GM12892 (cell line): ENCODE results near the gene PRUNE2.
A peak's percentile ranks its signal among the peaks of the same experiment; 100 is the strongest.

ENCODE experiments used
- DNase-seq: peaks from one replicate; pipeline ENCODE4 v3.0.0; 2011; ENCODE audit not compliant: insufficient read length
- FAIRE-seq: peaks from 2 replicates; lab custom pipeline; 2011; peaks lifted over from hg19 to GRCh38; lab: Jason Lieb, UNC
- POLR2A ChIP-seq: IDR thresholded peaks from 2 replicates; pipeline ENCODE4 v1.6.1; 2011; ENCODE audit warnings: low read depth, low read length, control low read depth
- POLR2AphosphoS5 ChIP-seq: IDR thresholded peaks from 2 replicates; pipeline ENCODE4 v1.6.1; 2011; ENCODE audit warnings: low read depth, low read length, control low read depth
- TAF1 ChIP-seq: IDR thresholded peaks from 2 replicates; pipeline ENCODE4 v1.6.1; 2011; ENCODE audit warnings: low read depth, mild to moderate bottlenecking, control low read depth, low read length, borderline replicate concordance

PRUNE2 gene

GRCh38 chr9:76835571-76836283 is 70.2 kb downstream of the PRUNE2 start:
- DNase-seq: no peak
- FAIRE-seq: no peak

GRCh38 chr9:76828447-76828846 is 77.5 kb downstream of the PRUNE2 start:
- DNase-seq (no peak), FAIRE-seq (no peak)
- TF ChIP-seq TAF1: no peak
- no peak for TF ChIP-seq POLR2A
- TF ChIP-seq POLR2AphosphoS5: no peak

More at GRCh38 chr9:76835571-76836283, 70.2 kb downstream of the PRUNE2 start:
- no peak for TF ChIP-seq POLR2AphosphoS5
- TF ChIP-seq TAF1: no peak
- no peak for TF ChIP-seq POLR2A

- DNase-seq: no peak
- no peak for FAIRE-seq
- TF ChIP-seq POLR2AphosphoS5 (no peak), POLR2A (no peak), TAF1 (no peak)
Measured at GRCh38 chr9:76827296-76828080, 78.4 kb downstream of the PRUNE2 start.

GRCh38 chr9:76820431-76820830 is 85.5 kb downstream of the PRUNE2 start:
- DNase-seq (no peak), FAIRE-seq (no peak)
- TF ChIP-seq POLR2AphosphoS5 (no peak), POLR2A (no peak), TAF1 (no peak)

- no peak for TF ChIP-seq POLR2A
- no peak for TF ChIP-seq TAF1
- no peak for TF ChIP-seq POLR2AphosphoS5
- no peak for FAIRE-seq
- no peak for DNase-seq
Measured at GRCh38 chr9:76818271-76818670, 87.6 kb downstream of the PRUNE2 start.

DNA sequence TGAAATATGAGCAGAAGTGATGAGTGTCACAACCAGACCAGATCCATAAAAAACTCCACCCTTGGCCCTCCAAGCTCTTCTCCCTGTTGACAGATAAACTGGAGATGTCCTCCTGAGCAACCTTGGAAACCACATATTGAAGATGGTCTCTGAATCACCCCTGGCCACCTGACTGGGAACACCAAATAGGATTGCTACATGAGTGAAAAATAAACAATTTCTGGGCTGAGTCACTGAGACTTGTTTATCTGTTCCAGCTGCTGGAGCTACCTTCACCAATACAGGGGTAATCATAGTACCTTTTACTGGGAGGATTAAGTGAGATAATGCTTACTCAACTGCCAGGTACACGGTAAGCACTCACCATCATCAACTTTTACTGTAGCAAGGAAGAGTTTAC is 88.4 kb downstream of the PRUNE2 start:
- no peak for TF ChIP-seq TAF1
- TF ChIP-seq POLR2A: no peak
- no peak for TF ChIP-seq POLR2AphosphoS5
- FAIRE-seq (no peak), DNase-seq (no peak)

GRCh38 chr9:76812591-76812990 is 93.3 kb downstream of the PRUNE2 start:
- no peak for DNase-seq
- FAIRE-seq: no peak
- no peak for TF ChIP-seq POLR2AphosphoS5
- no peak for TF ChIP-seq POLR2A
- TF ChIP-seq TAF1: no peak

DNA sequence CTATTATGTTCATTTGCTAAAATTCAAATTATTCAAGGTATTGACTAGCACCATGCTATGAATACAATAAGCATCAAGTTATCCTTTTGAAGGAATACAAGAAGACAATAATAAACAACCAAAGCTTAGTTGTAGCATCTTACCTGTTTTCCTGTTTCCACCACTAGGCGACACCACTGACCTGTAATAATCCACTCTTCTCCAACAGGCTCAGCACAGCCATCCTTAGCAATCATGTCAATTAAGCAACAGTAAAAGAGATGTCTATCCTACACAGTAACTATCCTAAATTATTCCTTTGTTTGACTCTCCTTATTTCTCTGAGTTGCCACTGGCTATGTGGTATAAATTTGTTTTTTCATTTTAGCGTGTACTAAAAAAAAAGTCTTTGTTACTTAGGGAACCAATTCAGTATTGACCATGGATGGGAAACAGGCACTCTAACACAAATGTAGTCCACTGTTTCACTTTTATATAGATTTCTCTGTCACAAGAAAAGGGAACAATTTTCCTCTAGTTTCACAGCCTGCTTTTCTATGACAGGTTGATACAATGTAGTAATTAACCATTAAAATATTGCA is 95.4 kb downstream of the PRUNE2 start:
- DNase-seq: no peak
- FAIRE-seq: peak; percentile 96
- TF ChIP-seq POLR2A: no peak
- TF ChIP-seq TAF1: no peak
- no peak for TF ChIP-seq POLR2AphosphoS5

DNA sequence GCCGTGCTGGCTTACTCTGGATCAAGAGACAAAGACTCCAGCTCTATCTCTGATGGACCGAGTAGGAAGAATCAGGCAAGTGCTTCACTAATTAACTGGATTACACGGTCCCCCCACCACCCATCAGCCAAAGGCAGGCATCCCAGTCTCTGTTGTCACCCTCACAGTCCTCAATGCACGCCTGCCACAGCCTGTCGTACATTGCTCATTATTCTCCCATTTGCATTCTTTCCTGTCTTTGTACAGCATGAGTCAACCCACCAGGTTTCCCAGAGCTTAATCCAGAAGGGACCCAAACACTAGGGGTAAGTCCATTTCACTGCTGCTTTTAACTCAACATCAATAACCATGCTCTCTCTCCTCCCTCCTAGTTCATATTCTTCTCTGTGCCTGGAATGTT is 97.3 kb downstream of the PRUNE2 start:
- DNase-seq (no peak), FAIRE-seq (no peak)
- TF ChIP-seq TAF1 (no peak), POLR2A (no peak), POLR2AphosphoS5 (no peak)

DNA sequence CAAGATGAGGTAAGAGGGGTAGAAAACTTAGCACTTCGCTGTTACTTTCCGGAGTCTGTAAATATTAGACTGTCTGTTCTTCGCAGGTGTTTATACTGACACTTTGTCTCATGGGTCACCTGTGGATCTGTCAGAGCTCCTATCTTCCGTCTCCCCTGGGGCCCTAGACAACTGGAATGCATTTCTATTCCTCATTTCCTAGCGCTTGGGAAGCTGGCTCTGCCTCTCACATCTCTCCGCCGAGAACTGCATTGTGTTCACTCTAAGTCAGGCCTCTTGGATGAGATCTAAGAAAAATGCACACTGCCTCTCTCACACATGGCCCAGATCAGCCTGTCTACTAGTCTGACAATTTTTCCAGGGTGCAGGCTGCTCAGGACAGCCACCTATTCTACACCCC is 102.2 kb downstream of the PRUNE2 start:
- DNase-seq (no peak), FAIRE-seq (no peak)
- TF ChIP-seq POLR2AphosphoS5 (no peak), POLR2A (no peak), TAF1 (no peak)

DNA sequence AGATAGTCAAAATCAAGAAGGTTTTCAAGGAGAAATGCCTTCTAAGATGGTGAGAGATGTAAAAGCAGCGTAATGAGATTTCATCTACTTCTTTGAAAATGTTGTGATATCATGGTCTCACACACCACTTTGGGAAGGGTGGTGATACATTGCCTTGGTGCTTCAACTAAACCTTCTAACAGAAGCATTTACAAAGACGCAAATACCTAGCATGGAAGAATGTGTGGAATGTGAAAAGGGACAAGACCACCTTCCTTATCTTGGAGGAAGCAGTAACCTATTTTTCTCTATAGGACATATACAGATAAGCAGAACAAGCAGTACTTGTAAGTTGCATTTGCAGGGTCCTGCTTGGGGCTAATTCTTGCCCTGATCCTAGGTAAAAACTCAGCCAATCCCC is 102.8 kb downstream of the PRUNE2 start:
- no peak for FAIRE-seq
- no peak for TF ChIP-seq POLR2A
- TF ChIP-seq TAF1: no peak
- no peak for TF ChIP-seq POLR2AphosphoS5
- no peak for DNase-seq

DNA sequence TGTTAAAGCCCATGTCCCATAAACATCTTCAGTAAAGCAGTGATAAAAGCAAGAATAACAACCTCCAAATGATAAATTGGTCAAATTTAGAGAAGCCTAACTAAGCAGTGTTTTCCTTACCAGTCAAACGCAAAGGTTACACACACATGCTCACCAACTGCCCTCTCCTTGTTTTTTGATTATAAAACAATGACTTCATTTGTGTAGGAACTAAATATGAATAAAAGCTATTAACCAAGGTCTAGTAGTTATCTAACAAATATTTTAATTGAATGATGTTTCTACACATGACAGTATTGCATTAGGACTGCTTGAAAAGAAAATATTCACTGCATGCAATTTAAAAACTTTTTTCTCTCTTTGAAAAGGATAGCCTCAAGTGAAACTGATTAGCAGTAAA is 105.0 kb downstream of the PRUNE2 start:
- no peak for TF ChIP-seq TAF1
- TF ChIP-seq POLR2A: no peak
- TF ChIP-seq POLR2AphosphoS5: no peak
- DNase-seq (no peak), FAIRE-seq (no peak)
